GM13977 (cell line): ENCODE results near the gene ASPSCR1.
A peak's percentile ranks its signal among the peaks of the same experiment; 100 is the strongest.

Experiments used
- DNase-seq: peaks from one replicate; pipeline ENCODE4 v3.0.0; 2012; ENCODE audit warnings: low spot score
- in situ Hi-C: fragments of 300-500 bp; cut with MboI; formaldehyde crosslinking; loops from one replicate; pipeline ENCODE4 v1.12.0; 2022; ENCODE audit warnings: low sequenced_read_pairs, low pct_unique_long_range_greater_than_20kb, mixed read lengths, inconsistent platforms; ENCODE audit not compliant: unreplicated experiment
- TF ChIP-seq, protein P1 (sequence below): IDR thresholded peaks from 2 replicates; pipeline ENCODE4 v1.5.1; 2012; ENCODE audit warnings: mild to moderate bottlenecking, control low read depth; ENCODE audit not compliant: insufficient read depth; ENCODE audit errors: extremely low read depth, missing control alignments

The ASPSCR1 gene

DNA sequence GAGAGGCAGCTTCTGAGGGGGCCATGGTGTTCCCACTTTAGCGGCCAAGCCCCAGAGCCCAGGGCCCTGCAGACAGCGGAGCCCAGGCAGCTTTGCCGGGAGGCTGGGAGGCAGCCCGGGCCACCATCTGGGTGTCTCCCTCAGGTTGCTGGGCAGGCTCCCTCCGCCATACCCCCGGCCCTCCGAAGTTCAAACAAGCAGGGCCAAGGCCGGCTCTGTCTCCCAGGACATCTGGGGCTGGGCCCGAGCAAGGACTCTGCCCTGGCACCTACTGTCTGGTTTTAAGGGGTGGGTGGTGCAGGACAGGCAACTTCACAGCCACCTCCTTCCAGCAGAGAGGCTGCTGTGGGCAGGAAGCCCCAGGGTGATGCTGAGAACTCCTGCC lies 85.5 kb downstream of the ASPSCR1 start:
- in situ Hi-C loops, result no loop called here
- no peak for DNase-seq
- TF ChIP-seq, protein P1, sequence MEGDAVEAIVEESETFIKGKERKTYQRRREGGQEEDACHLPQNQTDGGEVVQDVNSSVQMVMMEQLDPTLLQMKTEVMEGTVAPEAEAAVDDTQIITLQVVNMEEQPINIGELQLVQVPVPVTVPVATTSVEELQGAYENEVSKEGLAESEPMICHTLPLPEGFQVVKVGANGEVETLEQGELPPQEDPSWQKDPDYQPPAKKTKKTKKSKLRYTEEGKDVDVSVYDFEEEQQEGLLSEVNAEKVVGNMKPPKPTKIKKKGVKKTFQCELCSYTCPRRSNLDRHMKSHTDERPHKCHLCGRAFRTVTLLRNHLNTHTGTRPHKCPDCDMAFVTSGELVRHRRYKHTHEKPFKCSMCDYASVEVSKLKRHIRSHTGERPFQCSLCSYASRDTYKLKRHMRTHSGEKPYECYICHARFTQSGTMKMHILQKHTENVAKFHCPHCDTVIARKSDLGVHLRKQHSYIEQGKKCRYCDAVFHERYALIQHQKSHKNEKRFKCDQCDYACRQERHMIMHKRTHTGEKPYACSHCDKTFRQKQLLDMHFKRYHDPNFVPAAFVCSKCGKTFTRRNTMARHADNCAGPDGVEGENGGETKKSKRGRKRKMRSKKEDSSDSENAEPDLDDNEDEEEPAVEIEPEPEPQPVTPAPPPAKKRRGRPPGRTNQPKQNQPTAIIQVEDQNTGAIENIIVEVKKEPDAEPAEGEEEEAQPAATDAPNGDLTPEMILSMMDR, result no peak

DNA sequence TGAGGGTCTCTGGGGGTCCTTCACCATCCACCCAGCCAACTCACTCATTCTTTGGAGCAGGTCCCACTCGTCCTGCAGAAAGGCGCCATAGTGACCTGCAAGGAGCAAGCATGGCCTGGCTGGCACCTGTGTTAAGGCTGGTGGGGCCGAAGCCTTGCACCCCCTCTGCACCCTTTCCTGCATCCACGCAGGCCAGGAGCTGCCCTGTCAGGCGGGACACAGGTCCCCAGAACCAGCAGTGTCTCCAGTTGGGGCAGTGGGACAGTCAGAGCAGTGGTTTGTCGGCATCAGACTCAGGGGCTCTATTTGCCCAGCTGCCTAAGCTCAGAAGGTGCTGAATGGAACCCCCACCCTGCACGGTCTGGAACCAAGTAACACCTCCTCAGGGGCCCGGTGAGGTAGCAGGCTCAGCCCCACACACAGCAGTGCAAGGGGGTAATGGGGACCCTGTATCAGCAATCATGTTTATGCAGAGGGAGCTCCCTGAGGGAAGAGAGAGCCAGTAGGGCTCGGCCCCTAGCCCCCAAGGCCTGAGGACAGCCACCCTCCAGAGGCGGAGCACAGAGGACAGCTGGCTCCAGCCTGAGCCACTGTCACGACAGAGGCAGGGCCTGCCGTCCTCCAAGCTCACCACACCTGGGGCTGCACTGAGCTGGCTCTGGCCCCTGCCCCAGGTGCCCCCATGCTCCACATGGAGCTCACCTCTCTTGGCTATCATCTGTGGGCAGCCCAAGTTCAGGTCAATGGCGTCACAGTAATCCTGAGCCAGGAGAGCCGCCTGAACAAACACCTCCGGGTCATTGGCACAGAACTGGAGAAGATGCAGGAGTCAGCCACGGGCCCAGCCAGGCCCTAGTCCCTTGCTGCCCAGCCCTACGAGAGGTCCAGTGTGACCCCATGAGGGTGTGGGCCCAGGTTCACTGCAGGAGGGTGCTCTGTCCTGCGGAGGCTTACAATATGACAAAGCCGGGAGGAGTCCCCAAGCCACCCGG lies 86.3 kb downstream of the ASPSCR1 start:
- TF ChIP-seq, protein P1, result no peak
- in situ Hi-C loops, result no loop called here
- no peak for DNase-seq

DNA sequence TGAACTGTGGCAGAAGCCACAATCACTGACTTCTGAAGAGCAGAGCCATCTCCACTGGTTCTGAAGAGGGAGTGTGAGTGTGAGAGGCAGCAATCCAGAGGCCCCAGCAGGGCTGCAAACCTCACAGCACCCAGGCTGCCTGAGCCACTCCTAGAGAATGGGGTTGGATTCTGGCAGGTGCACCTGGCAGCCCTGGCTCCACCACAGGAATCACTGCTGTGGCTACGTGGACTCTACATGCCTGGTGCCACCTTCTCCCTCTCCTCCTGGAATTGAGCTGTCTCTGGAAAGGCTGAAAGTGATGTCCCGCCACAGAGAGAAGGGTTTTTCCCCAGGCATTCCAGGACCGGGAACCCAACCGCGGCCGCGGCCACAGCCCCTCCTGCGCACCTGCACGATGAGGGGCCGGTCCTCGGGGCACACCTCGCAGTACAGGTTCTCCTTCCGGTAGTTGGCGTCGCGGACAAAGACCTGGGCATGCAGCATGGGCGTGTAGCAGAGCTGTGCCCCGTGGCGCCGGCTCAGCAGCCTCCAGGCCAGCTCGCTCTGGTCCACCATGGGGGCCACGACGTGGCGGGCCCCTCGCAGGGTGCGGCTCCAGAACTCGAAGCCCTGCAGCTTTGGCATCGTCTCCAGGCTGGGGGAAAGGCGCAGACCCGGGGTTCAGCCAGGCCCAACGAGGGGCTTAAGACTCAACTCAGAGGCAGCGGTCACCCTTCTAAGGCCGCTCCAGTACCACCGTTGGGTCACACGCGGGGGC lies 87.2 kb downstream of the ASPSCR1 start:
- in situ Hi-C loops, result no loop called here
- no peak for DNase-seq
- TF ChIP-seq, protein P1, result no peak

DNA sequence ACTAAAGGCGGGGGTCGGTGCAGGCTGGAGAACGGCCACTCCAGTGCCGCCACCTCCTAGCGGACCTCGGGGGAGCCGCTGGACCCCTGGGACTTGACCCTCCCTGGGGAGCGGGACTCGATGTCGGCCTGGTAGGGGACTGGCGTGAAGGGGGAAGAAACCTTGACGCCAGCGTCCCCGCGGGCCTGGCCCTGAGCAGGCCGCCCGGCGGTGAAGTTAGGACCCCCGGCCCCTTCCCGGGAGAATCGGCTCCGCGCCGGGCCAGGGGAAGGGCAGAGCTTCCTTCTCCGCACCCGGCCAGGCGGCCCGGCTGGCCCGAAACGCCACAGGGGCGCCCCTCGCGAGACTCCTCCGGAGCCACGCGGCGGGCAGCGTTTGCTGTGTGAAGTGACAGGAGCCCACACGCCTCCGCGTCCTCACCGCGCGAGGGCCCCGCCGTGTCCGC lies 87.8 kb downstream of the ASPSCR1 start:
- no peak for DNase-seq
- in situ Hi-C loops, result no loop called here
- TF ChIP-seq, protein P1, result no peak

DNA sequence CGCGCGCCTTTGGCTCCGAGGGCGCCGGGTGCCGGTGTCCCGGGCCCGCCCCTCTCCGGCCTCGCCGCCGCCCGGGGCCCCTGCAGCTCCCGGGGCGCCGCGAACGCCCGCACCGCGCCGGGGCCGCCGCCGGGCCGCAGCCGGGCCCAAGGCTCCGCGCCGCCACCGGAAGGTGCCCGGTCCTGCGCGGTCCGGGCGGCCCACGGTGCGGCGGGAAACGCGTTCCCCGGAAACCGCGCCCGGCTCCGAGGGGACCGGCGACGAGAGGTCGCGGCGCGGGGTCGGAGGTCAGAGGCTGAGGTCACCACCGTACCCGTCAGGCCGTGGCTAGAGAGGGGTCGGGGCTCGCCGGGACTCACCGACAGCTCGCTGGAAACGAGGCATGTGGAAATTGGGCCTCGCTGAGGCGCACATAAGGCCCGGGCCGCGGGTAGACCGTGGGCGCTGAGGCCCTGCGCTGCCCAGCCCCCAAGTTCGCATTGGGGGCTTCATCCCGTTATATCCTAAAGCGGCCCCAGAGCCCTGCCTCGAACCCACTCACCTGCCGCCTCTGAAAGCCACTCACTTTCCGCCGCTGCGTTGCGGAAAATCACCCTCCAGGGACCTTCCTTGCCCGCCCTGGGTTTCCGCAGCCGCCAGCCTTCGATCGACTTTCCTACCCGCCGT lies 88.3 kb downstream of the ASPSCR1 start, which contains the start of gene DUS1L:
TSS of gene DUS1L (minus strand) at position 167 of the 666 bp plus-strand sequence. CDS start 745 bp downstream, outside the sequence.
- peak; percentile 96 for DNase-seq
- TF ChIP-seq, protein P1, result no peak
- in situ Hi-C loops, result no loop called here
